ENCODE data around the gene EGFL8. TPM values are rescaled to one million over a fixed set of nuclear protein-coding genes. Genes with fewer than 3 reads are reported as not detected.

EGFL8 gene
- total and polyA plus RNA-seq, 2 of the 8 experiments (the other 6 are each of a cell fraction or from before 2014, with no cell fraction given), result 5.0 to 9.2 TPM

- Histone ChIP-seq H2BK15ac (ENCODE audit: low read length) (no peak overlapping the region), H2BK20ac (ENCODE audit: low read length) (no peak overlapping the region), H3K9me3 (ENCODE audit: insufficient read depth in 2 of 2, low read depth in 1 of 2, low read length in 1 of 2) (no peaks in the 10 kb centered on the region), H3K27ac (ENCODE audit: low read depth, low read length) (no peak overlapping the region), H3K79me2 (ENCODE audit: control insufficient read depth in 1 of 2, insufficient read depth in 2 of 2, low read length in 2 of 2) (peaks cover 0 to 13% of the 10 kb centered on the region in 2 experiments; a peak in 3 of 4 replicates), H3K36me3 (ENCODE audit: control insufficient read depth in 2 of 4, insufficient read depth in 4 of 4, low read length in 3 of 4) (peaks cover 4 to 41% (median 32%) of the 10 kb centered on the region in 4 experiments), H3K4ac (replicated peaks; ENCODE audit: insufficient read length, low read depth, low read length) (no peak overlapping the region), H4K5ac (ENCODE audit: insufficient read length, low read depth, low read length) (no peak overlapping the region), H2AFZ (ENCODE audit: low read length) (no peak overlapping the region), H4K8ac (ENCODE audit: extremely low read depth, insufficient read depth, low read length) (no peak overlapping the region), H2BK120ac (replicated peaks; ENCODE audit: low read depth, low read length) (no peak overlapping the region), H2BK5ac (ENCODE audit: low read depth, low read length) (no peak overlapping the region), H3K4me2 (ENCODE audit: insufficient read depth in 1 of 2, low read depth in 2 of 2, low read length in 2 of 2) (no peak overlapping the region), H4K91ac (replicated peaks; ENCODE audit: insufficient read length, low read length) (no peak overlapping the region), H3K9ac (replicated peaks in 1 of 4; ENCODE audit: extremely low read depth in 1 of 4, low read depth in 3 of 4, low read length in 3 of 4) (no peak overlapping the region), H3K4me3 (ENCODE audit: extremely low read depth in 1 of 4, insufficient read depth in 2 of 4, low read depth in 3 of 4, low read length in 4 of 4) (no peak overlapping the region), H3K23me2 (ENCODE audit: low read depth, low read length) (no peaks in the 10 kb centered on the region), H3K4me1 (replicated peaks in 1 of 4; ENCODE audit: control insufficient read depth in 3 of 4, insufficient read depth in 4 of 4, low read length in 3 of 4) (peaks cover 1 to 9% (median 3%) of the 10 kb centered on the region in 4 experiments; a peak in 5 of 7 replicates), H3K23ac (ENCODE audit: insufficient read length) (no peak overlapping the region), H2AK5ac (ENCODE audit: low read depth, low read length) (no peak overlapping the region), H3K27me3 (replicated peaks in 1 of 4; ENCODE audit: control insufficient read depth in 3 of 4, extremely low read depth in 1 of 4, insufficient read depth in 3 of 4, low read length in 3 of 4) (no peaks in the 10 kb centered on the region), H3K79me1 (ENCODE audit: low read depth, low read length) (no peaks in the 10 kb centered on the region; the same call in 1 of the 2 replicates), H4K20me1 (replicated peaks in 1 of 2; ENCODE audit: control insufficient read depth in 1 of 2, insufficient read depth in 2 of 2, low read length in 2 of 2) (peaks cover 2 to 7% of the 10 kb centered on the region in 2 experiments), H2BK12ac (ENCODE audit: low read depth, low read length) (no peak overlapping the region), H3K14ac (ENCODE audit: insufficient read length) (no peak overlapping the region), H3K18ac (ENCODE audit: extremely low read depth, low read length) (no peak overlapping the region), H3K56ac (replicated peaks; ENCODE audit: insufficient read length, low read depth, low read length) (no peak overlapping the region)
- 88% methylated on average over 2 of the region's 2 CpGs; no CpG with 5 or more reads in 1 of the 2 experiments for WGBS, 2 experiments (ENCODE audit: extremely low coverage in 1 of 2, insufficient coverage in 1 of 2, insufficient read length in 1 of 2, insufficient replicate concordance in 2 of 2, low coverage in 1 of 2, low lambda C conversion rate in 2 of 2, missing lambda C conversion rate in 1 of 2)
- DNase-seq (ENCODE audit: low read depth in 1 of 2, low spot score in 2 of 2) (no peak), FAIRE-seq (no peak)
- no peak for TF ChIP-seq HDAC6 (IDR thresholded peaks at IDR 0.05; ENCODE audit: low read depth, low read length)
- ChIA-PET POLR2A (ENCODE audit: partially characterized antibody) (interaction anchor here (0.9 to 6.8 kb wide), 10 partner anchors 8 to 198 kb away, joined by 3 to 49 read pairs (median 4); partner anchors contain the start of genes AGPAT1, FKBPL, PRRT1 and TNXB), CTCF (ENCODE audit: partially characterized antibody) (interaction anchor here (1.1 to 6.7 kb wide), 6 partner anchors 10 to 54 kb away, joined by 3 to 72 read pairs (median 8); no protein-coding TSS in a partner anchor)
Observed at GRCh38 chr6:32168350-32168749, 4.0 kb downstream of the EGFL8 start.

Measured in H1 (cell line).